Gastroesophageal sphincter (tissue), 4 donors: ENCODE measurements around the gene IL25. TPM values are rescaled to one million over a fixed set of nuclear protein-coding genes. Genes with fewer than 3 reads are reported as not detected.
A peak's percentile ranks its signal among the peaks of the same experiment; 100 is the strongest.

Source experiments
- ATAC-seq: fragments of 150-250 bp; one replicate; pipeline ENCODE4 v1.9.1; 2016; ENCODE audit warnings: mild to moderate bottlenecking, moderate library complexity
- H3K27ac ChIP-seq, 4 donors: fragments of 200-600 bp; sonication (generic) in 3 of 4; 1 replicate in 3 of 4; 2 replicates in 1 of 4; pipeline ENCODE4 v1.5.1; 2016 to 2019
- H3K27me3 ChIP-seq: fragments of 200-600 bp; sonication (generic); one replicate; pipeline ENCODE4 v1.5.1; 2019
- H3K36me3 ChIP-seq, 2 donors: fragments of 200-600 bp; sonication (generic); one replicate each; pipeline ENCODE4 v1.5.1; 2019; ENCODE audit warnings: control low read depth in 1 of 2
- H3K4me1 ChIP-seq, 3 donors: fragments of 200-600 bp; sonication (generic); 1 replicate in 2 of 3; 2 replicates in 1 of 3; pipeline ENCODE4 v1.5.1; 2016 to 2019; ENCODE audit warnings: control low read depth in 2 of 3
- H3K4me3 ChIP-seq, 2 donors: fragments of 200-600 bp; sonication (generic); one replicate each; pipeline ENCODE4 v1.5.1; 2019; ENCODE audit warnings: mild to moderate bottlenecking in 1 of 2, moderate library complexity in 1 of 2
- H3K9me3 ChIP-seq, 3 donors: fragments of 200-600 bp; sonication (generic); one replicate each; pipeline ENCODE4 v1.5.1; 2017 to 2019; ENCODE audit warnings: control low read depth in 2 of 3
- EP300 ChIP-seq: sonication (generic); formaldehyde crosslinking; IDR thresholded peaks from one replicate; pipeline ENCODE4 v1.6.1; 2017; ENCODE audit warnings: antibody characterized with exemption, mild to moderate bottlenecking
- POLR2A ChIP-seq, 2 donors: fragments of 450-650 bp; IDR thresholded peaks; one replicate each; pipeline ENCODE4 v1.6.1; 2017; ENCODE audit warnings: antibody characterized with exemption in 2 of 2, mild to moderate bottlenecking in 2 of 2, moderate library complexity in 1 of 2
- POLR2AphosphoS5 ChIP-seq: sonication (generic); formaldehyde crosslinking; IDR thresholded peaks from one replicate; pipeline ENCODE4 v1.6.1; 2017; ENCODE audit warnings: antibody characterized with exemption
- WGBS, 2 donors: methylation state at CpG; one replicate each; pipeline ENCODE4 v1.1.5; 2018; ENCODE audit warnings: low coverage in 1 of 2; 5-methylcytosine and 5-hydroxymethylcytosine counted together
- total RNA-seq, 4 donors: library from RNA; depleted of rRNA; stranded (reverse); fragments of >200 nt; gene quantifications; one replicate each; pipeline ENCODE4 v1.1.0, GENCODE V29; 2016
- TF ChIP-seq, protein P1 (sequence below), 4 experiments: fragments of 200-600 bp in 2 of 4; fragments of 450-650 bp in 2 of 4; sonication (generic) in 1 of 4; IDR thresholded peaks; one replicate each; pipeline ENCODE4 v1.5.1; 2017 to 2019; ENCODE audit warnings: antibody characterized with exemption in 4 of 4, mild to moderate bottlenecking in 2 of 4, moderate library complexity in 2 of 4

Gene IL25
- total RNA-seq, 4 donors from 2014 or later, result not detected

DNA sequence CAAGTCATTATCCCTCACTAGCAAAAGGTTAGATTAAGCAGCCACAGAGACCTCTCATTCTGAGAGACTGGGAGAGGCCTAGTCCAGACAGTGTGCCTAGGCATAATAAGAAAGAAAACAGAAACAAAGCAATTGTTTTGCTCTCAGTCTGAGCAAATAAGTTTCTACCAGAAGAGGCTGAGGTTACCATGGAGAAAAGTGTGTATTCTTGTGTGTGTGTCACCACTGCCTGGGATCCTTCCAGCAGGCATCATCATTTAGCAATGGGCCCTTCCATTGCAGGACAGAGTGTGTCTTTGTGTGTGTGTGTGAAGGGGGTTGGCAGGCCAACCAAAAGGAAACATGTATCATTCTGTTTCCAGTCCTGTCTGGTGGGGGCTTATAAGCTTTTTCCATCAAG lies 11.3 kb upstream of the IL25 start:
- H3K27me3 ChIP-seq, result peaks cover 5% of the 10 kb centered on the region
- ATAC-seq, result peak; percentile 26
- H3K9me3 ChIP-seq, result no peaks in the 10 kb centered on the region
- no peak overlapping the region for H3K4me3 ChIP-seq
- H3K36me3 ChIP-seq, result peaks cover 0 to 40% of the 10 kb centered on the region in 2 donors
- H3K4me1 ChIP-seq, result peaks cover 0 to 79% (median 16%) of the 10 kb centered on the region in 3 donors
- TF ChIP-seq, protein P1, sequence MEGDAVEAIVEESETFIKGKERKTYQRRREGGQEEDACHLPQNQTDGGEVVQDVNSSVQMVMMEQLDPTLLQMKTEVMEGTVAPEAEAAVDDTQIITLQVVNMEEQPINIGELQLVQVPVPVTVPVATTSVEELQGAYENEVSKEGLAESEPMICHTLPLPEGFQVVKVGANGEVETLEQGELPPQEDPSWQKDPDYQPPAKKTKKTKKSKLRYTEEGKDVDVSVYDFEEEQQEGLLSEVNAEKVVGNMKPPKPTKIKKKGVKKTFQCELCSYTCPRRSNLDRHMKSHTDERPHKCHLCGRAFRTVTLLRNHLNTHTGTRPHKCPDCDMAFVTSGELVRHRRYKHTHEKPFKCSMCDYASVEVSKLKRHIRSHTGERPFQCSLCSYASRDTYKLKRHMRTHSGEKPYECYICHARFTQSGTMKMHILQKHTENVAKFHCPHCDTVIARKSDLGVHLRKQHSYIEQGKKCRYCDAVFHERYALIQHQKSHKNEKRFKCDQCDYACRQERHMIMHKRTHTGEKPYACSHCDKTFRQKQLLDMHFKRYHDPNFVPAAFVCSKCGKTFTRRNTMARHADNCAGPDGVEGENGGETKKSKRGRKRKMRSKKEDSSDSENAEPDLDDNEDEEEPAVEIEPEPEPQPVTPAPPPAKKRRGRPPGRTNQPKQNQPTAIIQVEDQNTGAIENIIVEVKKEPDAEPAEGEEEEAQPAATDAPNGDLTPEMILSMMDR (IDR thresholded peaks at IDR 0.05), result no peak
- peak in 1 of 2 donors; percentile 1 for TF ChIP-seq POLR2A (IDR thresholded peaks at IDR 0.05)
- no peak for TF ChIP-seq EP300
- peak; percentile 65 for TF ChIP-seq POLR2AphosphoS5
- peak overlapping the region in 3 of 4 donors; percentile 60 to 63 (median 63) for H3K27ac ChIP-seq

DNA sequence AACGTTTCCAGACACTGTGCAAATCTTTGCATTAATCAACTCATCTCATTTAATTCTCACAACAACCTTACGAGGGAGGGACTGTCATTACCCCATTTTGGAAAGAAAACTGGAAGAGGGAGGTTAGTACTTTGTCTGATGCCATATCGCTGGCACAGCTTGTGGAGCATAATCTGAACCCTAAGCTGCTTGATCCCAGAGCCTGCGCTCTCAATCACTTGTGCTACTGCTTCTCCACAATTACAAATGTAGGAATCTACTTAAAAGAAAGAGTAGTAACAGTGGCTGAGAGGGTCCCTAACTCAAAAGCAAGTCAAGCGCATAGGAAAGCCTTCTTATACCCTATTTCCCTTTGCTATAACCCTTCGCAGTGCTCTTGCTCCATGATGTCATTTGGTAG lies 10.8 kb upstream of the IL25 start:
- Histone ChIP-seq H3K4me3 (no peak overlapping the region), H3K27ac (peak overlapping the region in 3 of 4 donors; percentile 49 to 63 (median 60)), H3K9me3 (no peaks in the 10 kb centered on the region), H3K27me3 (peaks cover 5% of the 10 kb centered on the region), H3K36me3 (peaks cover 0 to 35% of the 10 kb centered on the region in 2 donors), H3K4me1 (peaks cover 0 to 83% (median 16%) of the 10 kb centered on the region in 3 donors)
- 64 to 66% methylated on average over 4 to 6 of the region's 6 CpGs for WGBS, 2 donors
- ATAC-seq, result no peak
- TF ChIP-seq POLR2A (IDR thresholded peaks at IDR 0.05) (no peak), EP300 (no peak), POLR2AphosphoS5 (no peak)
- TF ChIP-seq, protein P1 (IDR thresholded peaks at IDR 0.05), result no peak

DNA sequence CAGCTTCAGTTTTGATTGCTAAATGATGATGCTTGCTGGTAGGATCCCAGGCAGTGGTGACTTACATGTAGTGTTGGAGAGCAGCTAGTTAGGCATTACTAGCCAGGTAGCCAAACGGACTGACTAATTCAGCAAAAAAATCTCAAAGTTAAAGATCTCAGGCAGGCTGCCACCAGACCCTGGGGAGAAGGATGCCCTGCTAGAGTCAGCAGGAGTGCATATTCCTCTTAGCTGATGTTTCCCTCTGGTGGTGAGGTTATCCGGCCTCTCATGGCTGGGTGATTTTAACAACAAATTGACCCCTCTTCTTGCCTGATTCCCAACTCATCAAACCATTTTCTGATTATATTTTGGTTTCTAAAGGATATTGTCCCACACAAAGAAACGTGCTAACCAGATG lies 10.4 kb upstream of the IL25 start:
- ATAC-seq, result no peak
- H3K9me3 ChIP-seq, result no peaks in the 10 kb centered on the region
- 23 to 49% methylated on average over 2 to 3 of the region's 3 CpGs for WGBS, 2 donors
- H3K27ac ChIP-seq, result peak overlapping the region in 3 of 4 donors; percentile 49 to 63 (median 60)
- H3K4me1 ChIP-seq, result peaks cover 0 to 88% (median 16%) of the 10 kb centered on the region in 3 donors
- H3K4me3 ChIP-seq, result no peak overlapping the region
- peaks cover 5% of the 10 kb centered on the region for H3K27me3 ChIP-seq
- TF ChIP-seq EP300 (no peak), POLR2AphosphoS5 (no peak), POLR2A (IDR thresholded peaks at IDR 0.05) (no peak)
- TF ChIP-seq, protein P1 (IDR thresholded peaks at IDR 0.05), result peak in 1 of 4 experiments; percentile 20
- H3K36me3 ChIP-seq, result peaks cover 0 to 31% of the 10 kb centered on the region in 2 donors

DNA sequence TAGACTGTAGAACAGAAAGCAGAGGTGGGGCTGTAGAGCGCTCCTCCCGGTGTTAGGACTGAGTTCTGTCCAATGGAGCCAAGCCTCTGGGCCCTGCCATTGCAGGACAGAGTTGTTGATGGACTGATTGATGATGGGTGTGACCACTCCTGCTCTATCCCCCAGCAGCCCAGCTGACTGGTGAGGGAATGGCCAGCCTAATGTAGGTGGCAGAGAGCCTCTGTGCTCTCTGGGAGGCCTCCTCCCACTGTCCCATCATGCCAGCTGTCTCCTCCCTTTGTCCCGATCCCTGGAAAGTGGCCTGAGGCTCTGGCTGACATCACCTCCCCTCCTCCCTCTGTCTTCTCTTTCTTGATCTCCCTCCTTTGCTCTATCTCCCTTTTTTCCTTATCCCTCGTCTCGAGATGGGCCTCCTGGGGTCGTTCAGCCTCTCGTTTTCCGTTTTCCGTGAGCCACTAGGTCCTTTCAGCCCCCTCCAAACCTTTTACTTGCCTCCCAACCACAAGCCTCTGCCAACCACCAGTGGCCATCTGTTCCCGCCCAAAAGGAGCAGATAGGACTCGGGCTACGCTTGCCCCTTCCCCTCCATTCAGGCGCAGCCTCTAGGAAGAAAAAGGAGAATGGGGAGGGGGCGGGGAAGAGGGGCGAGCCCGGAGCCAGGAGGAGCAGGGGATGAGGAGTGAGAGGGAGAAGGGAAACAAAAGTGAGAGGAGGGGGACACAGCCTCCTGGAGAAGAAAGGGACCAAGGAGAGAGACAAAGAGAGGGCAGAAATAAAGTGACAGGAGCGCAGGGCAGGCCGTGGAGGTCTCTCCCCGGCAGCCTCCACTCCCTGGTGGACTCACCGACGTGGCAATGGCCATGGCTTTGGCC lies 8.2 kb upstream of the IL25 start:
- Histone ChIP-seq H3K27ac (peak overlapping the region; percentile 93 to 97 (median 94)), H3K27me3 (peaks cover 5% of the 10 kb centered on the region), H3K36me3 (peaks cover 0 to 11% of the 10 kb centered on the region in 2 donors), H3K9me3 (no peaks in the 10 kb centered on the region), H3K4me1 (peaks cover 0 to 79% (median 16%) of the 10 kb centered on the region in 3 donors), H3K4me3 (peak overlapping the region; percentile 51 to 70)
- peak; percentile 12 for ATAC-seq
- 4 to 26% methylated on average over 3 to 12 of the region's 21 CpGs for WGBS, 2 donors
- peak; percentile 16 for TF ChIP-seq POLR2A (IDR thresholded peaks at IDR 0.05)
- no peak for TF ChIP-seq POLR2AphosphoS5

DNA sequence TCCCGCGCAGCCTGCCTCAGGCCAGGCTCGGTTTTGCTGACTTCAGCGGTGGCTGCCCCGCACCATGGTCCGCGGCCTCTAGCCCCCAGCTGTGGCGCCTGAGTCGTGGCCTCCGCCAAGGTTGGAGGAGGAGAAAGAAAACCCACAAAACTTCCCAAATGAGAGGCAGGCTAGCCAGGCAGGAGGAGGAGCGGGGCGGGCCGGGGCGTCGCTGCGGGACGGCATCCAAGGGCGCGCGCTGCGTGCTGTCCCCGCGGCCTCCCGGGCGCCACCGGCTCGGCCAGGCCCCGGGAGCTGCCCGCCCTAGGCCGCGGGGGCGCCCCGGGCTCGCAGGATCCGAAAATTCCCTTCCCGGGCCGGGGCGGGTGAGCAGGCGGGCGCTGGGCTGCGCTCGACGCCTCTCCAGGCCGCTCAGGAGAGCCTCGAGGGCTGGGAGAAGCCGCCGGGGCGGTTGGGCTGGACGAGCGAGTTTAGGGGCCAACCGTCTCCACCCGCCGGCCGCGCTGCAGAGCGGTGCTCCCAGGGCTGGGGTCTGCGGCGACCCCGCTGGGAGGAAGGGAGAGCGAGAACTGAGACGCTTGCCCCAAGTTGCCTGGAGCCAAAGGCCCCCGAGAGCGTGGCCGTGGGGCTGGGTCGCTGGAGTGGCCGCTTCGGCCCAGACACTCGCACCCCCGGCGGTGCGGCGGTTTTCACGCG lies 7.4 kb upstream of the IL25 start, which contains the start of gene EFS:
Gene EFS (minus strand): TSS at position 137 of the 696 bp plus-strand sequence. CDS start 147 bp downstream, outside the sequence.
- H3K36me3 ChIP-seq, result peaks cover 0 to 4% of the 10 kb centered on the region in 2 donors
- TF ChIP-seq POLR2AphosphoS5, result no peak
- no peak for TF ChIP-seq EP300
- TF ChIP-seq POLR2A (IDR thresholded peaks at IDR 0.05), result peak; percentile 26 to 38
- TF ChIP-seq, protein P1 (IDR thresholded peaks at IDR 0.05), result no peak
- 0% methylated on average over 1 of the region's 74 CpGs; no CpG with 5 or more reads in 1 of the 2 donors for WGBS, 2 donors

More for the DNA sequence above, 7.4 kb upstream of the IL25 start, which contains the start of gene EFS:
- Histone ChIP-seq H3K9me3 (no peaks in the 10 kb centered on the region), H3K4me1 (peaks cover 0 to 71% (median 16%) of the 10 kb centered on the region in 3 donors), H3K27me3 (peaks cover 5% of the 10 kb centered on the region), H3K4me3 (peak within 1 kb of the TSS; percentile 51 to 70), H3K27ac (peak within 1 kb of the TSS; percentile 93 to 97 (median 94))
- peak; percentile 70 for ATAC-seq
